H1 (cell line): ENCODE data around the gene MOCS1. TPM values are rescaled to one million over a fixed set of nuclear protein-coding genes. Genes with fewer than 3 reads are reported as not detected.

Experiments
- BCL11A ChIP-seq, 2 experiments: IDR thresholded peaks; one replicate each; pipeline ENCODE4 v1.6.1; 2011; ENCODE audit warnings: low read depth in 2 of 2, low read length in 2 of 2, mild to moderate bottlenecking in 2 of 2
- CHD1 ChIP-seq: IDR thresholded peaks from 2 replicates; pipeline ENCODE4 v1.6.1; 2012; ENCODE audit warnings: low read depth, low read length, improper control_type of control experiment
- CHD7 ChIP-seq: fragments of 300-600 bp; sonication (generic); IDR thresholded peaks from 2 replicates; pipeline ENCODE4 v1.7.1; 2012; ENCODE audit warnings: low read length, moderate library complexity, mild to moderate bottlenecking, inconsistent platforms; ENCODE audit not compliant: insufficient replicate concordance
- E2F6 ChIP-seq: IDR thresholded peaks from 2 replicates; pipeline ENCODE4 v1.6.1; 2012; ENCODE audit warnings: inconsistent platforms
- KDM4A ChIP-seq: IDR thresholded peaks from one replicate; pipeline ENCODE4 v1.7.1; 2012; ENCODE audit warnings: low read depth, mild to moderate bottlenecking, moderate library complexity, low read length, inconsistent platforms; ENCODE audit not compliant: severe bottlenecking
- MAFK ChIP-seq: IDR thresholded peaks from 2 replicates; pipeline ENCODE4 v1.6.1; 2012; ENCODE audit warnings: low read depth, mild to moderate bottlenecking, improper control_type of control experiment, low read length
- POLR2AphosphoS5 ChIP-seq: IDR thresholded peaks from 2 replicates; pipeline ENCODE4 v1.6.1; 2011; ENCODE audit warnings: low read depth, low read length
- RNF2 ChIP-seq: fragments of 200-900, 300-1000 bp; sonication (generic); IDR thresholded peaks from 2 replicates; pipeline ENCODE4 v1.7.1; 2016; ENCODE audit warnings: borderline replicate concordance, low read depth, mild to moderate bottlenecking, antibody characterized with exemption, low read length; ENCODE audit not compliant: poor library complexity, severe bottlenecking; ENCODE audit errors: missing control alignments
- RXRA ChIP-seq: IDR thresholded peaks from 2 replicates; pipeline ENCODE4 v1.6.1; 2011; ENCODE audit warnings: low read depth, mild to moderate bottlenecking, low read length, moderate library complexity; ENCODE audit not compliant: insufficient read depth
- USF2 ChIP-seq: IDR thresholded peaks from 2 replicates; pipeline ENCODE4 v1.6.1; 2011; ENCODE audit warnings: low read length, improper control_type of control experiment
- polyA plus RNA-seq, 7 experiments: library from polyadenylated mRNA; depleted of rRNA in 3 of 7; stranded (reverse) in 5 of 7; unstranded in 2 of 7; fragments of >200 nt in 5 of 7; fragments of 200-250 nt in 2 of 7; gene quantifications; 1 replicate in 5 of 7; 2 replicates in 1 of 7; 4 replicates in 1 of 7; pipeline versions ENCODE4 v1.2.1 to v1.2.3, GENCODE V29; 2011 to 2013; ENCODE audit warnings: missing spikeins in 2 of 7, mixed read lengths in 2 of 7
- total RNA-seq: library from RNA; stranded (reverse); fragmentation: NEBNext Ultra II Directional; extraction: Animal tissue kit (Norgen Biotek cat#: 25700); gene quantifications from 2 replicates; pipeline ENCODE4 v1.2.1, GENCODE V29; 2021

The MOCS1 gene
- total and polyA plus RNA-seq, 2 of the 8 experiments (the other 6 are each of a cell fraction or from before 2014, with no cell fraction given): 13.4 to 19.7 TPM

GRCh38 chr6:39936857-39937256 is 2.6 kb upstream of the MOCS1 start (continued):
- TF ChIP-seq CHD7: no peak
- TF ChIP-seq RNF2: no peak
- TF ChIP-seq POLR2AphosphoS5: no peak
- no peak for TF ChIP-seq BCL11A (IDR thresholded peaks at IDR 0.05; ENCODE audit: low read depth in 2 of 2, low read length in 2 of 2)
- TF ChIP-seq CHD1: no peak
- no peak for TF ChIP-seq MAFK
- no peak for TF ChIP-seq USF2
- no peak for TF ChIP-seq RXRA
- no peak for TF ChIP-seq E2F6
- TF ChIP-seq KDM4A: no peak
